HCT116 (cell line): ENCODE data around the gene SEMA5A. TPM values are rescaled to one million over a fixed set of nuclear protein-coding genes. Genes with fewer than 3 reads are reported as not detected.

Experiments
- ATAC-seq: fragments of 200-7000 bp; cut with Tn5 transposase; 2 replicates; pipeline ENCODE4 v1.9.1; 2020; ENCODE audit warnings: mild to moderate bottlenecking, moderate library complexity
- BruUV-seq: library from RNA; stranded (reverse); fragments of 400-500 nt; replicated peaks from 2 replicates; lab custom pipeline; 2021; lab: Mats Ljungman, UMichigan
- CTCF ChIA-PET: fragments of 300-600 bp; sonication (Branson Sonifier 250); formaldehyde crosslinking; loops from one replicate; lab custom pipeline; 2021; ENCODE audit warnings: antibody characterized with exemption; lab: Charles Lee
- POLR2A ChIA-PET: fragments of 300-600, 350-600 bp; sonication (Branson Sonifier 250); formaldehyde crosslinking; loops from one replicate; lab custom pipeline; 2021; ENCODE audit warnings: antibody characterized with exemption; lab: Charles Lee
- RAD21 ChIA-PET, 2 experiments: fragments of 300-600 bp; sonication (Branson Sonifier 250); formaldehyde crosslinking; loops; one replicate each; lab custom pipeline; 2023; ENCODE audit warnings: low total read pairs in 2 of 2; ENCODE audit not compliant: uncharacterized antibody in 2 of 2, unreplicated experiment in 2 of 2, low non-redundant PET in 1 of 2; lab: Charles Lee
- DNase-seq: peaks from one replicate; pipeline ENCODE4 v3.0.0-alpha.2; 2010; ENCODE audit warnings: low read depth, low spot score
- H2AFZ ChIP-seq: fragments of 200-600 bp; shearing (Covaris generic), sonication (generic); 2 replicates; pipeline ENCODE4 v1.6.1; 2017; ENCODE audit warnings: low read depth, mixed run types, mixed read lengths, antibody characterized with exemption, low read length; ENCODE audit not compliant: poor library complexity, severe bottlenecking
- H3K27ac ChIP-seq: 2 replicates; pipeline ENCODE4 v1.5.1; 2012; ENCODE audit warnings: low read depth, low read length
- H3K27me3 ChIP-seq: fragments of 200-600 bp; sonication (generic); 2 replicates; pipeline ENCODE4 v1.6.1; 2016; ENCODE audit warnings: mixed run types, low read length, mixed read lengths; ENCODE audit not compliant: insufficient read depth
- H3K36me3 ChIP-seq, 2 experiments: fragments of 200-500 bp in 1 of 2; fragments of 200-600 bp in 1 of 2; sonication (Bioruptor generic) in 1 of 2; sonication (generic) in 1 of 2; 2 replicates each; pipeline versions ENCODE4 v1.5.1 to v1.6.1; 2014 to 2016; ENCODE audit warnings: low read length in 2 of 2, inconsistent platforms in 1 of 2, mixed read lengths in 1 of 2, mixed run types in 1 of 2; ENCODE audit not compliant: insufficient read depth in 2 of 2, control insufficient read depth in 1 of 2
- H3K4me1 ChIP-seq, 2 experiments: fragments of 200-600 bp in 1 of 2; sonication (generic) in 1 of 2; 2 replicates each; pipeline versions ENCODE4 v1.5.1 to v1.6.1; 2012 to 2017; ENCODE audit warnings: low read length in 2 of 2, inconsistent platforms in 1 of 2, mild to moderate bottlenecking in 1 of 2, mixed read lengths in 1 of 2, mixed run types in 1 of 2, moderate library complexity in 1 of 2; ENCODE audit not compliant: insufficient read depth in 2 of 2, control insufficient read depth in 1 of 2
- H3K4me2 ChIP-seq: fragments of 200-600 bp; sonication (generic); 2 replicates; pipeline ENCODE4 v1.6.1; 2017; ENCODE audit warnings: mixed run types, low read length, mixed read lengths
- H3K4me3 ChIP-seq, 2 experiments: fragments of 200-600 bp in 1 of 2; sonication (generic) in 1 of 2; replicated peaks in 1 of 2; 2 replicates each; pipeline ENCODE4 v1.5.1; 2011 to 2016; ENCODE audit warnings: low read length in 2 of 2, control low read depth in 1 of 2, low read depth in 1 of 2, mild to moderate bottlenecking in 1 of 2, mixed read lengths in 1 of 2, mixed run types in 1 of 2
- H3K79me2 ChIP-seq: fragments of 200-600 bp; sonication (generic); 2 replicates; pipeline ENCODE4 v1.6.1; 2017; ENCODE audit warnings: mild to moderate bottlenecking, mixed run types, low read length, moderate library complexity, mixed read lengths; ENCODE audit not compliant: insufficient read depth
- H3K9ac ChIP-seq: fragments of 200-600 bp; sonication (generic); 2 replicates; pipeline ENCODE4 v1.6.1; 2016; ENCODE audit warnings: low read length, mixed read lengths
- H3K9me2 ChIP-seq: fragments of 200-600 bp; sonication (generic), shearing (Covaris generic); 2 replicates; pipeline ENCODE4 v1.6.1; 2017; ENCODE audit warnings: mixed run types, mild to moderate bottlenecking, moderate library complexity; ENCODE audit not compliant: insufficient read depth
- H3K9me3 ChIP-seq, 2 experiments: fragments of 200-500 bp in 1 of 2; fragments of 200-600 bp in 1 of 2; sonication (Bioruptor generic) in 1 of 2; sonication (generic) in 1 of 2; 2 replicates each; pipeline ENCODE4 v1.6.1; 2014 to 2017; ENCODE audit warnings: low read length in 2 of 2, mixed read lengths in 2 of 2, inconsistent platforms in 1 of 2, low read depth in 1 of 2, mild to moderate bottlenecking in 1 of 2, mixed run types in 1 of 2, moderate library complexity in 1 of 2; ENCODE audit not compliant: control insufficient read depth in 1 of 2, insufficient read depth in 1 of 2
- H4K20me1 ChIP-seq: fragments of 200-600 bp; sonication (generic), shearing (Covaris generic); 2 replicates; pipeline ENCODE4 v1.6.1; 2017; ENCODE audit warnings: mixed run types, mild to moderate bottlenecking, moderate library complexity; ENCODE audit not compliant: insufficient read depth
- CEBPB ChIP-seq: IDR thresholded peaks from 2 replicates; pipeline ENCODE4 v1.6.1; 2012; ENCODE audit warnings: low read depth
- ELF1 ChIP-seq: IDR thresholded peaks from 2 replicates; pipeline ENCODE4 v1.6.1; 2012; ENCODE audit warnings: low read depth, borderline replicate concordance
- EZH2phosphoT487 ChIP-seq: fragments of 200-600 bp; IDR thresholded peaks from 2 replicates; pipeline ENCODE4 v1.6.1; 2018; ENCODE audit warnings: antibody characterized with exemption, borderline replicate concordance
- FOSL1 ChIP-seq: IDR thresholded peaks from 2 replicates; pipeline ENCODE4 v1.6.1; 2012; ENCODE audit warnings: low read depth
- RAD21 ChIP-seq: IDR thresholded peaks from 2 replicates; pipeline ENCODE4 v1.6.1; 2012; ENCODE audit warnings: low read depth, mild to moderate bottlenecking
- SRF ChIP-seq: IDR thresholded peaks from 2 replicates; pipeline ENCODE4 v1.6.1; 2012; ENCODE audit warnings: low read depth
- YY1 ChIP-seq: IDR thresholded peaks from 2 replicates; pipeline ENCODE4 v1.6.1; 2011; ENCODE audit warnings: low read length, low read depth, moderate library complexity, mild to moderate bottlenecking; ENCODE audit not compliant: insufficient replicate concordance; ENCODE audit errors: extremely low read depth
- ZFX ChIP-seq: fragments of 450-650 bp; IDR thresholded peaks from 2 replicates; pipeline ENCODE4 v1.6.1; 2017
- intact Hi-C: fragments of 100-400 bp; cut with micrococcal nuclease; formaldehyde crosslinking; loops from 2 replicates; pipeline ENCODE4 v1.10.0; 2022
- total RNA-seq: library from RNA; stranded (reverse); gene quantifications from one replicate; pipeline ENCODE4 v1.2.1, GENCODE V29; 2021; ENCODE audit not compliant: unreplicated experiment
- TF ChIP-seq, protein P1 (sequence below), 3 experiments: fragments of 200-600 bp in 1 of 3; sonication (generic) in 1 of 3; IDR thresholded peaks in 2 of 3; conservative IDR thresholded peaks in 1 of 3; 2 replicates each; pipeline ENCODE4 v1.5.1; 2012 to 2017; ENCODE audit warnings: low read depth in 2 of 3, low read length in 2 of 3, antibody characterized with exemption in 1 of 3, borderline replicate concordance in 1 of 3, control low read depth in 1 of 3, mild to moderate bottlenecking in 1 of 3, mixed read lengths in 1 of 3, mixed run types in 1 of 3, moderate library complexity in 1 of 3; ENCODE audit not compliant: insufficient read depth in 1 of 3
- TF ChIP-seq, protein P2 (sequence below): IDR thresholded peaks from 2 replicates; pipeline ENCODE4 v1.6.1; 2012
- TF ChIP-seq, protein P3 (sequence below): IDR thresholded peaks from 2 replicates; pipeline ENCODE4 v1.6.1; 2012; ENCODE audit warnings: low read depth

Gene SEMA5A
- total RNA-seq, 1 experiment from 2014 or later, result 0.02 TPM

DNA sequence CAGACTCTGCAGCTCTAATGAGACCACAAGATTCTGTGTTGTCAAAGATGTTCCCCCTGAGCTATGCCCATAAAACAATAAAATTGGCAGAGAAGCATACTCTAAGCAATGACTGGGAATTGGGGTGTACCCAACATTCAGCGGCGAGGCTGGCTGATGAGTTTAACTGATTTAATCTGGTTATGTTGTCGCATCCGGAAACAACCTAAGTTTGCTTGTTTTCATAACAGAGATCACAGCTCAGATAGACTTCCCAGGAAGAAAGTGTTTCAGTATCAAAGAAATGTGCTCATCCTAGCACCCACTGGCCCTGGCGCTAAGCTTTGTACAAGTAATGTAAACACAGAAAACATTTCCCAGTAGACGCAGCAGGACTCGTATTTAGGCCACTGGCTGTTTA lies 7.4 kb downstream of the SEMA5A start:
- RAD21 ChIA-PET, result no interaction called here
- CTCF ChIA-PET, result no interaction called here
- no TSS peak for BruUV-seq

More for the DNA sequence above, 7.4 kb downstream of the SEMA5A start:
- TF ChIP-seq CEBPB (no peak), FOSL1 (no peak), SRF (no peak), EZH2phosphoT487 (no peak), ELF1 (no peak), ZFX (no peak), YY1 (no peak), RAD21 (no peak)
- TF ChIP-seq, protein P1, sequence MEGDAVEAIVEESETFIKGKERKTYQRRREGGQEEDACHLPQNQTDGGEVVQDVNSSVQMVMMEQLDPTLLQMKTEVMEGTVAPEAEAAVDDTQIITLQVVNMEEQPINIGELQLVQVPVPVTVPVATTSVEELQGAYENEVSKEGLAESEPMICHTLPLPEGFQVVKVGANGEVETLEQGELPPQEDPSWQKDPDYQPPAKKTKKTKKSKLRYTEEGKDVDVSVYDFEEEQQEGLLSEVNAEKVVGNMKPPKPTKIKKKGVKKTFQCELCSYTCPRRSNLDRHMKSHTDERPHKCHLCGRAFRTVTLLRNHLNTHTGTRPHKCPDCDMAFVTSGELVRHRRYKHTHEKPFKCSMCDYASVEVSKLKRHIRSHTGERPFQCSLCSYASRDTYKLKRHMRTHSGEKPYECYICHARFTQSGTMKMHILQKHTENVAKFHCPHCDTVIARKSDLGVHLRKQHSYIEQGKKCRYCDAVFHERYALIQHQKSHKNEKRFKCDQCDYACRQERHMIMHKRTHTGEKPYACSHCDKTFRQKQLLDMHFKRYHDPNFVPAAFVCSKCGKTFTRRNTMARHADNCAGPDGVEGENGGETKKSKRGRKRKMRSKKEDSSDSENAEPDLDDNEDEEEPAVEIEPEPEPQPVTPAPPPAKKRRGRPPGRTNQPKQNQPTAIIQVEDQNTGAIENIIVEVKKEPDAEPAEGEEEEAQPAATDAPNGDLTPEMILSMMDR (IDR thresholded peaks at IDR 0.05 in 2 of 3, conservative IDR thresholded peaks at IDR 0.05 in 1 of 3; ENCODE audit: borderline replicate concordance in 1 of 3, insufficient read depth in 1 of 3, low read depth in 2 of 3, low read length in 2 of 3), result no peak
- TF ChIP-seq, protein P2, sequence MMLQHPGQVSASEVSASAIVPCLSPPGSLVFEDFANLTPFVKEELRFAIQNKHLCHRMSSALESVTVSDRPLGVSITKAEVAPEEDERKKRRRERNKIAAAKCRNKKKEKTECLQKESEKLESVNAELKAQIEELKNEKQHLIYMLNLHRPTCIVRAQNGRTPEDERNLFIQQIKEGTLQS, result no peak
- TF ChIP-seq, protein P3, sequence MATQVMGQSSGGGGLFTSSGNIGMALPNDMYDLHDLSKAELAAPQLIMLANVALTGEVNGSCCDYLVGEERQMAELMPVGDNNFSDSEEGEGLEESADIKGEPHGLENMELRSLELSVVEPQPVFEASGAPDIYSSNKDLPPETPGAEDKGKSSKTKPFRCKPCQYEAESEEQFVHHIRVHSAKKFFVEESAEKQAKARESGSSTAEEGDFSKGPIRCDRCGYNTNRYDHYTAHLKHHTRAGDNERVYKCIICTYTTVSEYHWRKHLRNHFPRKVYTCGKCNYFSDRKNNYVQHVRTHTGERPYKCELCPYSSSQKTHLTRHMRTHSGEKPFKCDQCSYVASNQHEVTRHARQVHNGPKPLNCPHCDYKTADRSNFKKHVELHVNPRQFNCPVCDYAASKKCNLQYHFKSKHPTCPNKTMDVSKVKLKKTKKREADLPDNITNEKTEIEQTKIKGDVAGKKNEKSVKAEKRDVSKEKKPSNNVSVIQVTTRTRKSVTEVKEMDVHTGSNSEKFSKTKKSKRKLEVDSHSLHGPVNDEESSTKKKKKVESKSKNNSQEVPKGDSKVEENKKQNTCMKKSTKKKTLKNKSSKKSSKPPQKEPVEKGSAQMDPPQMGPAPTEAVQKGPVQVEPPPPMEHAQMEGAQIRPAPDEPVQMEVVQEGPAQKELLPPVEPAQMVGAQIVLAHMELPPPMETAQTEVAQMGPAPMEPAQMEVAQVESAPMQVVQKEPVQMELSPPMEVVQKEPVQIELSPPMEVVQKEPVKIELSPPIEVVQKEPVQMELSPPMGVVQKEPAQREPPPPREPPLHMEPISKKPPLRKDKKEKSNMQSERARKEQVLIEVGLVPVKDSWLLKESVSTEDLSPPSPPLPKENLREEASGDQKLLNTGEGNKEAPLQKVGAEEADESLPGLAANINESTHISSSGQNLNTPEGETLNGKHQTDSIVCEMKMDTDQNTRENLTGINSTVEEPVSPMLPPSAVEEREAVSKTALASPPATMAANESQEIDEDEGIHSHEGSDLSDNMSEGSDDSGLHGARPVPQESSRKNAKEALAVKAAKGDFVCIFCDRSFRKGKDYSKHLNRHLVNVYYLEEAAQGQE, result no peak
- TF ChIP-seq, all 23 proteins: peak for 0
- ATAC-seq (no peak), DNase-seq (no peak)
- no peaks in the 10 kb centered on the region for H4K20me1 ChIP-seq
- no peak overlapping the region for H3K27ac ChIP-seq
- H2AFZ ChIP-seq, result no peak overlapping the region
- H3K4me3 ChIP-seq, result no peak overlapping the region
- no peaks in the 10 kb centered on the region for H3K79me2 ChIP-seq
- H3K9me2 ChIP-seq, result no peaks in the 10 kb centered on the region
- POLR2A ChIA-PET, result no interaction called here
- intact Hi-C loops, result no loop called here
- no peaks in the 10 kb centered on the region for H3K27me3 ChIP-seq
- H3K36me3 ChIP-seq, result no peaks in the 10 kb centered on the region
- H3K9me3 ChIP-seq, result peaks cover 0 to 3% of the 10 kb centered on the region in 2 experiments; a peak in 1 of 4 replicates
- no peak overlapping the region for H3K9ac ChIP-seq
- no peak overlapping the region for H3K4me2 ChIP-seq
- no peaks in the 10 kb centered on the region for H3K4me1 ChIP-seq
